GM12878 (cell line): Measurements from ENCODE around the gene JMJD4. TPM values are rescaled to one million over a fixed set of nuclear protein-coding genes. Genes with fewer than 3 reads are reported as not detected.
A peak's percentile ranks its signal among the peaks of the same experiment; 100 is the strongest.

ENCODE experiments used
- ATF3 ChIP-seq: IDR thresholded peaks from 2 replicates; pipeline ENCODE4 v1.6.1; 2011; ENCODE audit warnings: low read depth, mild to moderate bottlenecking, low read length, moderate library complexity, borderline replicate concordance; ENCODE audit errors: extremely low read depth
- BMI1 ChIP-seq: fragments of 450-650 bp; IDR thresholded peaks from 2 replicates; pipeline ENCODE4 v1.6.1; 2016; ENCODE audit warnings: mild to moderate bottlenecking, moderate library complexity, borderline replicate concordance
- CBX3 ChIP-seq: fragments of 200-600 bp; sonication (generic); IDR thresholded peaks from 2 replicates; pipeline ENCODE4 v1.6.1; 2016; ENCODE audit warnings: low read depth, borderline replicate concordance
- ELK1 ChIP-seq: IDR thresholded peaks from 2 replicates; pipeline ENCODE4 v1.6.1; 2012; ENCODE audit warnings: low read depth, low read length, improper control_type of control experiment
- ETV6 ChIP-seq, 2 experiments: fragments of 450-650 bp in 1 of 2; IDR thresholded peaks in 1 of 2; conservative IDR thresholded peaks in 1 of 2; 2 replicates each; pipeline ENCODE4 v1.6.1; 2014; ENCODE audit warnings: antibody characterized with exemption in 1 of 2, borderline replicate concordance in 1 of 2, low read depth in 1 of 2, mild to moderate bottlenecking in 1 of 2, moderate library complexity in 1 of 2
- IKZF2 ChIP-seq, 2 experiments: fragments of 450-650 bp; IDR thresholded peaks; 2 replicates each; pipeline ENCODE4 v1.6.1; 2017; ENCODE audit warnings: mild to moderate bottlenecking in 2 of 2, moderate library complexity in 2 of 2
- NBN ChIP-seq: fragments of 450-650 bp; IDR thresholded peaks from 2 replicates; pipeline ENCODE4 v1.6.1; 2016
- POU2F2 ChIP-seq: IDR thresholded peaks from 3 replicates; pipeline ENCODE4 v1.6.1; 2011; ENCODE audit warnings: low read depth, mild to moderate bottlenecking, low read length, borderline replicate concordance
- PRDM15 ChIP-seq: fragments of 450-650 bp; formaldehyde crosslinking; IDR thresholded peaks from 2 replicates; pipeline ENCODE4 v1.4.0; 2020; ENCODE audit warnings: mild to moderate bottlenecking, moderate library complexity
- SMARCA5 ChIP-seq: fragments of 450-650 bp; IDR thresholded peaks from 2 replicates; pipeline ENCODE4 v1.6.1; 2017; ENCODE audit warnings: mild to moderate bottlenecking
- SP1 ChIP-seq: IDR thresholded peaks from one replicate; pipeline ENCODE4 v1.6.1; 2011; ENCODE audit warnings: low read depth, low read length
- SREBF1 ChIP-seq: IDR thresholded peaks from 2 replicates; pipeline ENCODE4 v1.6.1; 2012; ENCODE audit warnings: mild to moderate bottlenecking, low read length
- SRF ChIP-seq, 2 experiments: IDR thresholded peaks; 2 replicates each; pipeline ENCODE4 v1.6.1; 2011; ENCODE audit warnings: low read depth in 2 of 2, low read length in 2 of 2, mild to moderate bottlenecking in 1 of 2, moderate library complexity in 1 of 2
- STAT3 ChIP-seq: IDR thresholded peaks from 2 replicates; pipeline ENCODE4 v1.6.1; 2011; ENCODE audit warnings: low read depth, low read length, improper control_type of control experiment
- TAF1 ChIP-seq: IDR thresholded peaks from 2 replicates; pipeline ENCODE4 v1.6.1; 2011; ENCODE audit warnings: mild to moderate bottlenecking, low read depth, low read length, borderline replicate concordance
- TCF12 ChIP-seq: IDR thresholded peaks from 2 replicates; pipeline ENCODE4 v1.6.1; 2011; ENCODE audit warnings: low read depth, mild to moderate bottlenecking, low read length
- ZSCAN29 ChIP-seq: fragments of 450-650 bp; IDR thresholded peaks from 2 replicates; pipeline ENCODE4 v1.6.1; 2017; ENCODE audit warnings: mild to moderate bottlenecking, moderate library complexity
- polyA plus RNA-seq, 11 experiments: library from polyadenylated mRNA; depleted of rRNA in 4 of 11; unstranded in 6 of 11; stranded (reverse) in 5 of 11; fragments of >200 nt; fragmentation: Nextera tagmentation in 4 of 11; fragmentation: Illumina TruSeq in 1 of 11; extraction: Ambion mirVana in 4 of 11; extraction: Trizol in 1 of 11; gene quantifications; 1 replicate in 1 of 11; 2 replicates in 10 of 11; pipeline versions ENCODE4 v1.2.1 to v1.2.3, GENCODE V29; 2011 to 2016; ENCODE audit warnings: inconsistent platforms in 2 of 11, missing spikeins in 2 of 11, low read depth in 1 of 11
- total RNA-seq, 4 experiments: library from RNA; depleted of rRNA in 3 of 4; stranded (reverse); fragments of >200 nt in 3 of 4; fragmentation: Illumina TruSeq in 1 of 4; extraction: Trizol in 1 of 4; gene quantifications; 2 replicates each; pipeline versions ENCODE4 v1.2.1 to v1.2.3, GENCODE V29; 2013 to 2021
- TF ChIP-seq, protein P1 (sequence below): fragments of 150-350 bp; IDR thresholded peaks from 2 replicates; pipeline ENCODE4 v1.6.1; 2014; ENCODE audit warnings: mild to moderate bottlenecking, low read depth, low read length
- TF ChIP-seq, protein P2 (sequence below): fragments of 450-650 bp; IDR thresholded peaks from 2 replicates; pipeline ENCODE4 v1.6.1; 2017; ENCODE audit warnings: low read depth, mild to moderate bottlenecking, moderate library complexity

The JMJD4 gene
- total and polyA plus RNA-seq, 10 of the 15 experiments (the other 5 are each of a cell fraction or from before 2014, with no cell fraction given), result 0.89 to 38.3 (median 18.4) TPM

GRCh38 chr1:227728059-227728891 is 6.8 kb downstream of the JMJD4 start (continued):
- TF ChIP-seq NBN (no peak), TCF12 (0 out of 2 replicates have a peak, but pooled peaks have one; percentile 29), BMI1 (no peak), IKZF2 (IDR thresholded peaks at IDR 0.05) (peak in 1 of 2 experiments; percentile 36; a peak in 1 of 4 replicates), SREBF1 (no peak), SMARCA5 (0 out of 2 replicates have a peak, but pooled peaks have one; percentile 20), PRDM15 (CRISPR knock-in tag) (no peak), CBX3 (no peak), SP1 (no peak), POU2F2 (no peak), ELK1 (no peak), SRF (IDR thresholded peaks at IDR 0.05; ENCODE audit: low read depth in 2 of 2, low read length in 2 of 2) (no peak), TAF1 (no peak), STAT3 (no peak), ZSCAN29 (no peak), ETV6 (conservative IDR thresholded peaks at IDR 0.05 in 1 of 2, IDR thresholded peaks at IDR 0.05 in 1 of 2; ENCODE audit: borderline replicate concordance in 1 of 2, low read depth in 1 of 2) (no peak), ATF3 (no peak)
- TF ChIP-seq, protein P1, sequence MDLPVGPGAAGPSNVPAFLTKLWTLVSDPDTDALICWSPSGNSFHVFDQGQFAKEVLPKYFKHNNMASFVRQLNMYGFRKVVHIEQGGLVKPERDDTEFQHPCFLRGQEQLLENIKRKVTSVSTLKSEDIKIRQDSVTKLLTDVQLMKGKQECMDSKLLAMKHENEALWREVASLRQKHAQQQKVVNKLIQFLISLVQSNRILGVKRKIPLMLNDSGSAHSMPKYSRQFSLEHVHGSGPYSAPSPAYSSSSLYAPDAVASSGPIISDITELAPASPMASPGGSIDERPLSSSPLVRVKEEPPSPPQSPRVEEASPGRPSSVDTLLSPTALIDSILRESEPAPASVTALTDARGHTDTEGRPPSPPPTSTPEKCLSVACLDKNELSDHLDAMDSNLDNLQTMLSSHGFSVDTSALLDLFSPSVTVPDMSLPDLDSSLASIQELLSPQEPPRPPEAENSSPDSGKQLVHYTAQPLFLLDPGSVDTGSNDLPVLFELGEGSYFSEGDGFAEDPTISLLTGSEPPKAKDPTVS, result no peak
- TF ChIP-seq, protein P2, sequence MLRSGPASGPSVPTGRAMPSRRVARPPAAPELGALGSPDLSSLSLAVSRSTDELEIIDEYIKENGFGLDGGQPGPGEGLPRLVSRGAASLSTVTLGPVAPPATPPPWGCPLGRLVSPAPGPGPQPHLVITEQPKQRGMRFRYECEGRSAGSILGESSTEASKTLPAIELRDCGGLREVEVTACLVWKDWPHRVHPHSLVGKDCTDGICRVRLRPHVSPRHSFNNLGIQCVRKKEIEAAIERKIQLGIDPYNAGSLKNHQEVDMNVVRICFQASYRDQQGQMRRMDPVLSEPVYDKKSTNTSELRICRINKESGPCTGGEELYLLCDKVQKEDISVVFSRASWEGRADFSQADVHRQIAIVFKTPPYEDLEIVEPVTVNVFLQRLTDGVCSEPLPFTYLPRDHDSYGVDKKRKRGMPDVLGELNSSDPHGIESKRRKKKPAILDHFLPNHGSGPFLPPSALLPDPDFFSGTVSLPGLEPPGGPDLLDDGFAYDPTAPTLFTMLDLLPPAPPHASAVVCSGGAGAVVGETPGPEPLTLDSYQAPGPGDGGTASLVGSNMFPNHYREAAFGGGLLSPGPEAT, result no peak
